NCI-H2081 (cell line): ENCODE measurements around the gene PI4KB.

Source experiments
- DNase-seq, 2 experiments: peaks; one replicate each; lab custom pipeline; 2025; lab: John Stamatoyannopoulos, UW

Gene PI4KB

GRCh38 chr1:151311589-151312331 is 15.5 kb downstream of the PI4KB start:
- no peak for DNase-seq

DNA sequence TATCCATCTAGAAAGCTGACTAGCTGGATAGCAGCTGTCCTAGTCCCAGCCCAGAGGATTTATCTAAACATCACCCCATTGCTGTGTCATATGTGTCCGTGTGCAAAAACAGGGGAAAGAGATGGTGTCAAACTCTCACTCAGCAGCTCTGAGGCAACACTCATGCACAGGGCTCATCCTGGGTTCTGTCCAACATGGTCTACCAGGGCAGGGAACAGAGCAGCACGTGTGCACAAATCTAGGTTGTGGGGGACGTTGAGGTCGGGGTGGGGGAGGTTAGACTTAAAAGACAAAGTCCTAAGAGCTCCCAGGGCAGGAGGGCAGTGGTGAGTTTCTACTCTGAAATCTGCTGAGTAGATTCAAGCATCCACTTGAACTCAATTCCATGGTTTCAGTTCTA is 16.2 kb downstream of the PI4KB start:
- DNase-seq: no peak

- DNase-seq: peak in 1 of 2 experiments; percentile 15
These were observed 17.3 kb downstream of the PI4KB start for GRCh38 chr1:151309811-151310323.

DNA sequence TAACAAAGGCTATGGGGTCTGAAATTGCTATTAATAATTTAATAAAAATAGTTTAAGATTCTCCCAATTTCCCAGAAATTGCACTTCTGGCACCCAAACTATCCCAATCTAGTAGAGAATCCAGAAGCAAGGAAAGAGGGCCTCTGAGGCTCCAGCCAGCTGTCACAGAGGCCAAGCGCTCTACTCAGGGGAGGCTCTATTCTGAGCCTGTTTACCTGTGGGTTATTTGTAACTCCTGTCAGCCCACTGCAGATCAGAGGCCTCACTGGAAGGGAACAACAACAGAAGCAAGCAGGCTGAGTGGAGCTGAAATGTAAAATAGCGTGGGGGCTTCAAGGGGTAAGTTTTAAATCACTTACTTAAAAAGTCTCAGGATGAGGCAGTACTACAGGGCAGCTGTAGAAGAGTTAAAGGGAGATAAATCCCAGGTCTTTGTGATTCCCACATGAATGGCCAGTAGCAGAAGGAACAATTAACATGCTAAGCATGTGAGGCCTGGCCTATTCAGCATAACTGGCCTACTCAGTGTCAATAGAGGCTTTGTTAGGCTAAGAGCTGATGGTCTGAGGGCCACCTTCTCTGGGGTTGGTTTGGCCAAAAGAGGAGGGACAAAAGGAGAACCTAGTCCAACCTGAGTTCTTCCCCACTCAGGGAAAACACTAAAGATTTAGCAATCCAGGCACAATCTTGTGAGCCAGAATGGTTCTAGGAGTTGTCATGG is 32.3 kb downstream of the PI4KB start:
- DNase-seq: no peak

GRCh38 chr1:151293093-151293492 is 34.1 kb downstream of the PI4KB start:
- no peak for DNase-seq

DNA sequence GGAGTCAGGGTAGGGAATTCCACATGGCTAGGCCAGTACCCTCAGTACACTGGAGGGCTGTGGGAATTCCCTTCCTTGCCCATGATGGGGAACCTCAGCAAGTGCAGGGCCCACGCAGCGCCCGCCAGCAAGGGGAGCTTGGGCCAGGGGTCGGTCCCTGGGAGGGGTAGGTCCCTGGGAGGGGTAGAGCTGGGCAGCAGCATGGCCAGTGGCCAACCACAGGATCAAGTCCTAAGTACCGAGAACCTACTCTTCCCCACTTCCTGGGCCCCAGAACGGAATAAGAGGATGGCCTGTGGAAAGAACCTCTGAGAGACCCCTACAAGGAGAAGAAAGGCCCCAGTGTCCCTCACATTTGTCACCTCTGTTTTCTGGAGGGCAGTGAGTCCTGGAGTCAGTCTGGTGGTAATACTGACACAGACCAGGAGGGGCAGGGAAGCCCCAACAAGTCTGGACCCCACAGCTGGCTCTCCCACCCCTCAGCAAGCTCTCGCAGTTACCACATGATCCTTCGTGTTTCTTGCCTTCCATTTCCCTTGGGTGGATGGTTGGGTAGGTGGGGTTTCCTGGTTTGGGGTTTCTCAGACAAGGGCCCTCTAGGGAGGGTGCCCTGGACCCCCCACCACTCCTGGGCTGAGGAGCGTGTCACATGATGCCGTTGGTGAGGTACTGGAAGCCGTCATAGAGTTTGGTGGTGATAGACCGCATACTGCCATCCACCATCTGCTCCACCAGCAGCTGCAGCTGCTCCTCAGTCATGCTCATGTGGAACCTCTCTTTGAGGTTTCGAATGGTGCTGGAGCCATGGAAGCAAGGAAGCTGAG is 34.8 kb downstream of the PI4KB start:
- no peak for DNase-seq

GRCh38 chr1:151290709-151291303 is 36.4 kb downstream of the PI4KB start:
- no peak for DNase-seq

GRCh38 chr1:151289991-151290708 is 37.1 kb downstream of the PI4KB start:
- no peak for DNase-seq

DNA sequence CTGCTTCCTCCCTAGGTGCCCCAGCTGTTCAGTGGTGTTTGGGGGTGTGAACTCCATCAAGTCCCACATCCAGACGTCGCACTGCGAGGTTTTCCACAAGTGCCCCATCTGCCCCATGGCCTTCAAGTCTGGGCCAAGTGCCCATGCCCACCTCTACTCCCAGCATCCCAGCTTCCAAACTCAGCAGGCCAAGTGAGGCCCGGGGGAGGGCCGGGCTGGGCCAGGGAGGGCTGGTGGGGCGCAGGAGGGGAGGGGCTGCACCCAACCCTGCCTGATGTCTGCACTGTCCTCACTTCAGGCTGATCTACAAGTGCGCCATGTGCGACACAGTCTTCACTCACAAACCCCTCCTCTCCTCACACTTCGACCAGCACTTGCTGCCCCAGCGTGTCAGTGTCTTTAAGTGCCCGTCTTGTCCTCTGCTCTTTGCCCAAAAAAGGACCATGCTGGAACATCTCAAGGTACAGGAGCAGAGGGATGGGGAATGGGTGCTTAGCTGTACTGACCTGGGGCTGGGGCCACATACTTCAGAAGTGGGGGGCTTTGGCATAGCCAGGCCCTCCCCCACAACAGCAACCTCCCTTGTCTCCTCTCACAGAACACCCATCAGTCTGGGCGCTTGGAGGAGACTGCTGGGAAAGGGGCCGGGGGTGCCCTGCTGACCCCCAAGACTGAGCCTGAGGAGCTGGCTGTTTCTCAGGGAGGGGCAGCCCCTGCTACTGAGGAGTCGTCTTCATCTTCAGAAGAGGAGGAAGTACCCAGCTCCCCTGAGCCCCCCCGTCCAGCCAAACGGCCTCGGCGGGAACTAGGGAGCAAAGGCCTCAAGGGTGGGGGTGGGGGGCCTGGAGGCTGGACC is 37.9 kb downstream of the PI4KB start:
- DNase-seq: no peak

DNA sequence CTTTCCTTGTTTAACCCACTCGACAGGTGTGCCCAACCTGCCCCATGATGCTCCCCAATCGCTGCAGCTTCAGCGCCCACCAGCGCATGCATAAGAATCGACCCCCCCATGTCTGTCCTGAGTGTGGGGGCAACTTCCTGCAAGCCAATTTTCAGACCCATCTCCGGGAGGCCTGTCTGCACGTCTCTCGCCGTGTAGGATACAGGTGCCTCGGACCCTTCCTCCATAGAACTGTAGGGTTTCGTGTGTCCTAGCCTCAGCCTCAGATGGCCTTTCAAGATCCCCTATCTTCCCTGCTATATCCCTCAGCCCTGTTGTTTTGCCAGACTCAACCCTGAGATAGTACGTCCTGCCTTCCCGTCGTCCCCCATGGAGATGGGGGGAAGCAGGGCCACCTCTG is 38.7 kb downstream of the PI4KB start:
- no peak for DNase-seq

DNA sequence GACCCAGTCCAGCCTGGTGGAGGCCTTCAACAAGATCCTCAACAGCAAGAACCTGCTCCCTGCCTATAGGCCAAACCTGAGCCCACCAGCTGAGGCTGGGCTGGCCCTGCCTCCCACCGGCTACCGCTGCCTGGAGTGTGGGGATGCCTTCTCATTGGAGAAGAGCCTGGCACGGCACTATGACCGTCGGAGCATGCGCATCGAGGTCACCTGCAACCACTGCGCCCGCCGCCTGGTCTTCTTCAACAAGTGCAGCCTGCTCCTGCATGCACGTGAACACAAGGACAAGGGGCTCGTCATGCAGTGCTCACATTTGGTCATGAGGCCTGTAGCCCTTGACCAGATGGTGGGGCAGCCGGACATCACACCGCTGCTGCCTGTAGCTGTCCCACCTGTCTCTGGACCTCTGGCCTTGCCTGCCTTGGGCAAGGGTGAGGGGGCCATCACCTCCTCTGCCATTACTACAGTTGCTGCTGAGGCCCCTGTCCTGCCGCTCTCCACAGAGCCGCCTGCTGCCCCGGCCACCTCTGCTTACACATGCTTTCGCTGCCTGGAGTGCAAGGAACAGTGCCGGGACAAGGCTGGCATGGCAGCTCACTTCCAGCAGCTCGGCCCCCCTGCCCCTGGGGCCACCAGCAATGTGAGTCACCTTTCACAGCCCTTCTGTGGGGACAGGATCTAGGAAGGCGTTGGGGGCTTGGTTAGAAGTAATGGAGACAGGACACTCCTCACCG is 39.3 kb downstream of the PI4KB start:
- no peak for DNase-seq

GRCh38 chr1:151287341-151287699 is 39.9 kb downstream of the PI4KB start:
- DNase-seq: no peak

GRCh38 chr1:151286619-151287340 is 40.4 kb downstream of the PI4KB start:
- DNase-seq: no peak

DNA sequence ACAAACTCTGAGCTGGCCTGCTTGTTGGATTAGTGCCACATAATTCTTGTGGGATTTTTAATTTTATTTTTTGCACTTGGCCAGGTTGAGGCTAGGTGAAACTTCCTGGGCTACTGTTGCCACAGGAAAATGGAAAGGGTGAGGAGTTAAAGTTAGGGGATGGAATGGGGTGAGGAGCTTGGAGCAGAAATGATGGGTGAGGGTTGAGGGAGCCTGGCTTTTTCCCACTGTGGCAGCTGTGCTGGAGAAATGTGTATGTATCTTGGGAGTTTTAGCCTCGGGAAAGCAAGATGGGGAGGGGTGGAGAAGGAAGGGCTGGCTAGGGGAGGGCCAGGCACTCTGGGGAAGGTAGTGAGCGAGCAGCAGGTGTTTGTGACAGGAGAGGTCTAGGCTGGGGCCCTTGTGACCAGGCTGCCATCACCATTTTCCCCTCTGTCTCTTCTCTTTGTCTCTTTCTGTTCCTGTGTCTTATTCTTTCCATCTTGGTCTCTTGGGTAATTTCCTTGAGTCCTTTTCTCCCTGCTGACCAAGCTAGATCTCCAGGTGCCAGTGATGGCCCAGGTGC is 43.1 kb downstream of the PI4KB start:
- no peak for DNase-seq

- DNase-seq: no peak
These were observed 44.1 kb downstream of the PI4KB start for GRCh38 chr1:151282883-151283725.

DNA sequence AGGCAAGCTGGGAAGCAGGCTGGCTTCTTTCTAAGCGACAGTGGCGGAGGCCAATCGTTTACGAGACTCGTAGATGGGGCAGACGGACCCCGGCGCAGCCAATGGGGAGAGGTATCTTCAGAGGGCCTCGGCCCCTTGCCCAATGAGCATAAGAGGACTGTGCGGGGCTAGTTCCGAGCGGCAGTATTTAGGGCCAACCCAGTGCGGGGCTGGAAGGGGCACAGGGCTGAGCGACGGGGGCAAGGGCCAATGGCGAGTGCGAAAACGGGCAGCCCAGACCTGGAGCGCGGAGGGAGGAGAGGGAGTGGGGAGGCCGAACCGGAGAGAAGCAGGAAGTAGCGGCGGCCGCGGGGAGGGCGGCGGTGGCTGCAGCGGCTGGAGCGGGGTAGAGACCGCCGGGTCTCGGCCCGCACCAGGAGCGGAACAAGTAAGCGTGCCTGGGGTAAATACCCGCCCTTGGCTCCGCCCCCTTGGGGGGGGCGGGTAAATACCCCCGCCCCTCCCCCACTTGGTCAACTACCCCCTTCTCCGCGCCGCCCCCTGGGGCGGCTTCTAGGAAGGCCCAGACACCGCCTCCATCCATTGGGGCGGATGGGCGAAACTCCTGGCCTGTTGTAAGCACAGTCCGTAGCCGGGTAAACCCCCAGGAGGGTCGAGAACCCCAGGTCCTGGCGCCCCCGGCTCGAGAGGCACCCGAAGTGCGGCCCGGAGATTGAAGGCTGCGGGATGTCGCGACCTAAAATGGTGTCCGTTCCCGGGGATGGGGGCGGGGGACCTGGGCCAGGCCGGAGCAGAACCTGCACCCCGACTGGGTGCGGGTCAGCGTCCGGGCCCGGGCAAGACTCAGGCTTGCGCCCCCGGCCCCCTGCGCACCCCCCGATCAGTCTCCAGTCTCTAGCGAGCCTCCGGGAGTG is 45.0 kb downstream of the PI4KB start, which contains the start of gene ZNF687:
Gene ZNF687, plus strand, starts transcription at position 331 of the 914 bp plus-strand sequence. CDS start 3,993 bp downstream, outside the sequence.
- DNase-seq: peak; percentile 100
